IPS-NIHi11 (cell line): ENCODE results near the gene ZMYND11.
"Not testable (repeated sequence)": the region's sequence is repeated elsewhere in the genome, so short reads cannot be mapped to it uniquely, and the experiment has no call there.

Experiments used
- DNase-seq: peaks from one replicate; pipeline ENCODE4 v3.0.0; 2012; ENCODE audit warnings: mixed read lengths, low spot score

The ZMYND11 gene

GRCh38 chr10:282294-283139 is 147.3 kb downstream of the ZMYND11 start:
- no peak for DNase-seq

- no peak for DNase-seq
Observed at GRCh38 chr10:283140-283479, 147.9 kb downstream of the ZMYND11 start.

GRCh38 chr10:283916-284356 is 148.7 kb downstream of the ZMYND11 start:
- no peak for DNase-seq

- no peak for DNase-seq
Observed at GRCh38 chr10:285216-285615, 150.0 kb downstream of the ZMYND11 start.

GRCh38 chr10:287026-287709 is 151.9 kb downstream of the ZMYND11 start:
- DNase-seq = no peak

- peak; percentile 67 for DNase-seq
Observed at GRCh38 chr10:287814-288213, 152.6 kb downstream of the ZMYND11 start.

GRCh38 chr10:288316-289200 is 153.3 kb downstream of the ZMYND11 start:
- no peak for DNase-seq

- no peak for DNase-seq
Observed at GRCh38 chr10:289581-289980, 154.3 kb downstream of the ZMYND11 start.

GRCh38 chr10:290026-290725 is 154.9 kb downstream of the ZMYND11 start:
- no peak for DNase-seq

- DNase-seq = no peak
Observed at GRCh38 chr10:293636-294035, 158.4 kb downstream of the ZMYND11 start.

GRCh38 chr10:297567-297966 is 162.3 kb downstream of the ZMYND11 start:
- DNase-seq = no peak

GRCh38 chr10:298033-298432 is 162.8 kb downstream of the ZMYND11 start:
- DNase-seq = no peak

GRCh38 chr10:299512-299911 is 164.3 kb downstream of the ZMYND11 start:
- no peak for DNase-seq

GRCh38 chr10:299969-300368 is 164.7 kb downstream of the ZMYND11 start:
- no peak for DNase-seq

GRCh38 chr10:300580-300979 is 165.3 kb downstream of the ZMYND11 start:
- not testable (repeated sequence) for DNase-seq

GRCh38 chr10:301536-301935 is 166.3 kb downstream of the ZMYND11 start:
- no peak for DNase-seq
